GM13976 (cell line): ENCODE data around the gene SMYD3.
"Not testable (repeated sequence)": the region's sequence is repeated elsewhere in the genome, so short reads cannot be mapped to it uniquely, and the experiment has no call there.

Source experiments
- DNase-seq: peaks from one replicate; pipeline ENCODE4 v3.0.0; 2012; ENCODE audit warnings: low spot score
- in situ Hi-C: fragments of 300-500 bp; cut with MboI; formaldehyde crosslinking; loops from one replicate; pipeline ENCODE4 v1.12.0; 2022; ENCODE audit warnings: low sequenced_read_pairs, mixed read lengths, inconsistent platforms; ENCODE audit not compliant: unreplicated experiment
- TF ChIP-seq, protein P1 (sequence below): IDR thresholded peaks from 2 replicates; pipeline ENCODE4 v1.5.1; 2012; ENCODE audit warnings: borderline replicate concordance, mild to moderate bottlenecking; ENCODE audit not compliant: insufficient read depth; ENCODE audit errors: extremely low read depth, missing control alignments, control extremely low read depth

SMYD3 gene

GRCh38 chr1:245779797-245780755, 727.0 kb downstream of the SMYD3 start:
- TF ChIP-seq, protein P1, sequence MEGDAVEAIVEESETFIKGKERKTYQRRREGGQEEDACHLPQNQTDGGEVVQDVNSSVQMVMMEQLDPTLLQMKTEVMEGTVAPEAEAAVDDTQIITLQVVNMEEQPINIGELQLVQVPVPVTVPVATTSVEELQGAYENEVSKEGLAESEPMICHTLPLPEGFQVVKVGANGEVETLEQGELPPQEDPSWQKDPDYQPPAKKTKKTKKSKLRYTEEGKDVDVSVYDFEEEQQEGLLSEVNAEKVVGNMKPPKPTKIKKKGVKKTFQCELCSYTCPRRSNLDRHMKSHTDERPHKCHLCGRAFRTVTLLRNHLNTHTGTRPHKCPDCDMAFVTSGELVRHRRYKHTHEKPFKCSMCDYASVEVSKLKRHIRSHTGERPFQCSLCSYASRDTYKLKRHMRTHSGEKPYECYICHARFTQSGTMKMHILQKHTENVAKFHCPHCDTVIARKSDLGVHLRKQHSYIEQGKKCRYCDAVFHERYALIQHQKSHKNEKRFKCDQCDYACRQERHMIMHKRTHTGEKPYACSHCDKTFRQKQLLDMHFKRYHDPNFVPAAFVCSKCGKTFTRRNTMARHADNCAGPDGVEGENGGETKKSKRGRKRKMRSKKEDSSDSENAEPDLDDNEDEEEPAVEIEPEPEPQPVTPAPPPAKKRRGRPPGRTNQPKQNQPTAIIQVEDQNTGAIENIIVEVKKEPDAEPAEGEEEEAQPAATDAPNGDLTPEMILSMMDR = no peak
- in situ Hi-C loops = no loop called here
- no peak for DNase-seq

DNA sequence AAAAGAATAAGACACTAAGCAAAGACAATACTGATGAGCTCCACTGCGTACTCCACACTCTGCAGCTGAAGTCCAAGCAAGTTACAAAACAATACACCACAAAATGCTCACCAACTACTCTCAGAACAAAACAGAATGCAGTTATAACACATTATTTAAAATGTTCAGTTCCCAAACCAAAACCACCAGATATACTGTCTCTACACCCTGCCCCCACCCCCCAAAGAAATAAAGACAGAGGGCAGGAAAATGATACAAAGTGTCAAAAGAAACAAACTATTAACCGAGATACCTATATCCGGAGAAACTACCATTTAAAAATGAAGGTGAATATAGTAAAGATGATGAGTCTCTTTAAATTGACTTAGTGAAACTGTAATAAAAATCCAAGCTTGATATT, 729.3 kb downstream of the SMYD3 start:
- TF ChIP-seq, protein P1 = no peak
- in situ Hi-C loops = no loop called here
- no peak for DNase-seq

GRCh38 chr1:245776694-245777332, 730.3 kb downstream of the SMYD3 start:
- TF ChIP-seq, protein P1 = no peak
- in situ Hi-C loops = no loop called here
- DNase-seq = no peak

DNA sequence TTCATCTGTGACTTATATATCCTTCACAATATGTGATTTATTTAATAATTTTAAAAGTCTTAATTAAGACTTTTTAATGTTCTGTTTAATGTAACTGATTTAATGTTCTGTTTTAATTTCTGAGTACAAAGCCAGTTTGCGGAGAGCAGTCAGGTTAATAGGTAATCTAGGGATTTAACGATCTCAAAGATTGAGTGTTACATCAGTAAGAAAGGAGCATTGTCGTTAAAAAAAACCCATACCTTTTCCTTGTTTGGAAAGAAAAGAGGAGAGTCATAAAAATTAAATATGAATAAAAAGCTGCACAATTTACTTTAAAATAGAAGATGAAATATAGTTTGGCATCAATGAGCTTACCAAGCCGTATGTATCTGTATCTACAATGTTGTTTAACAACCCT, 730.9 kb downstream of the SMYD3 start:
- in situ Hi-C loops = no loop called here
- TF ChIP-seq, protein P1 = no peak
- no peak for DNase-seq

GRCh38 chr1:245774931-245775330, 732.1 kb downstream of the SMYD3 start:
- in situ Hi-C loops, DNase-seq: not testable (repeated sequence)

DNA sequence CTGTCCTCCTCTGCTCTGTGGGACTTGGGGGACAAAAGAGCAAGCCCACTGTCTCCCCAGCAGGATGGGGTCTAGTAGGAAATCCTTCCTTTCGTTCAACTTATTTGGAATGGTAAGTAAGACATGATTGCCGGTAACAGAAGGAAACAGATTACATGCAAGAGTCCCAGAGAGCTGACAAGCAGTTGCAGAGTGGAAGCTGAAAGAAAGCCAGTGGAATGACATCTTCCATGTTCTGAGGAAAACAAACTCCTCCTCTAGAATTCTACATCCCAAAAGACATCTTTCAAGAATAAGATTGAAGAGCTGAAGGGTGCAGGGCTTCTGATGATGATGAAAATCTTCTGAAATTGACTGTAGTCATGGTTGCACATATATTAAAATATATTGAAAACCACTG, 732.9 kb downstream of the SMYD3 start:
- in situ Hi-C loops = no loop called here
- no peak for DNase-seq
- TF ChIP-seq, protein P1 = no peak

DNA sequence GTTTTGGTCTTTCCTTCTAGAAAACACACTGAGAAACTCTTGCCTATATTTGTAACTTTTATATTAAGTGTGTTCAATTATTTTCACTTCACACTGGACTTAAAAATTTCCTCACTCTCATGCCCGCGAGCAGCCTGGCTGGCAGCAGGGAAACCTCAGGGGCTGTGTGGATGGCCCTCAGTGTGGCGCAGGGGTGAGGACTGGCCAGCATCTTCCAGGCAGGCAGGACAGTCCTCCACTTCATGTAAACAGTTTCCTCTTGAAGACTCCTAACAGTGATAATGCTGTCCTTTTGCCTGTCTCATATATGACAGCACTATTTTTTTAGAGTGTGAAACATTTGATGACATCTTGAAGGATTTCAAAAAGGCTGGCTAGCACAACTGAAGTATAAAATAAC, 733.7 kb downstream of the SMYD3 start:
- TF ChIP-seq, protein P1 = no peak
- in situ Hi-C loops = no loop called here
- DNase-seq = no peak
